ENCODE data around the gene CWC27.
"Not testable (repeated sequence)": the region's sequence is repeated elsewhere in the genome, so short reads cannot be mapped to it uniquely, and the experiment has no call there.

The CWC27 gene

GRCh38 chr5:64826541-64826940 is 57.8 kb downstream of the CWC27 start:
- no peak for DNase-seq (ENCODE audit: low spot score)
- TF ChIP-seq CTCF (IDR thresholded peaks at IDR 0.05; ENCODE audit: extremely low read depth, missing control alignments) = no peak

- no peak for TF ChIP-seq CTCF (IDR thresholded peaks at IDR 0.05; ENCODE audit: extremely low read depth, missing control alignments)
- no peak for DNase-seq (ENCODE audit: low spot score)
These were observed 59.0 kb downstream of the CWC27 start for GRCh38 chr5:64827703-64828102.

- not testable (repeated sequence) for DNase-seq (ENCODE audit: low spot score)
These were observed 61.9 kb downstream of the CWC27 start for GRCh38 chr5:64830650-64831049.

- no peak for DNase-seq (ENCODE audit: low spot score)
- no peak for TF ChIP-seq CTCF (IDR thresholded peaks at IDR 0.05; ENCODE audit: extremely low read depth, missing control alignments)
These were observed 63.3 kb downstream of the CWC27 start for GRCh38 chr5:64831996-64832395.

- DNase-seq (ENCODE audit: low spot score) = no peak
- TF ChIP-seq CTCF (IDR thresholded peaks at IDR 0.05; ENCODE audit: extremely low read depth, missing control alignments) = no peak
These were observed 65.3 kb downstream of the CWC27 start for GRCh38 chr5:64834037-64834436.

- no peak for TF ChIP-seq CTCF (IDR thresholded peaks at IDR 0.05; ENCODE audit: extremely low read depth, missing control alignments)
- no peak for DNase-seq (ENCODE audit: low spot score)
These were observed 65.9 kb downstream of the CWC27 start for GRCh38 chr5:64834611-64835010.

GRCh38 chr5:64835266-64835665 is 66.5 kb downstream of the CWC27 start:
- TF ChIP-seq CTCF (IDR thresholded peaks at IDR 0.05; ENCODE audit: extremely low read depth, missing control alignments) = no peak
- no peak for DNase-seq (ENCODE audit: low spot score)

- TF ChIP-seq CTCF (IDR thresholded peaks at IDR 0.05; ENCODE audit: extremely low read depth, missing control alignments) = no peak
- DNase-seq (ENCODE audit: low spot score) = no peak
These were observed 67.5 kb downstream of the CWC27 start for GRCh38 chr5:64836190-64836755.

All from GM20000 (cell line).